Activated naive CD4-positive, alpha-beta T cell treated with anti-CD3 and anti-CD28 coated beads, Interleukin-2, amount 10 ng/mL, durations not matched to agents 7 days and 5 days (primary cell): Measurements from ENCODE around the gene RBM20.

ENCODE experiments used
- CTCF ChIA-PET: fragments of 350-600 bp; sonication (Branson Sonifier 250); formaldehyde crosslinking; loops from one replicate; lab custom pipeline; 2021; ENCODE audit warnings: antibody characterized with exemption; lab: Charles Lee
- DNase-seq: peaks from one replicate; pipeline ENCODE4 v3.0.0-alpha.2; 2020
- H3K27ac Mint-ChIP-seq: one replicate; pipeline ENCODE4 v1.8.0; 2021; ENCODE audit warnings: mild to moderate bottlenecking, moderate library complexity, mixed read lengths
- H3K27me3 Mint-ChIP-seq: one replicate; pipeline ENCODE4 v1.8.0; 2021; ENCODE audit warnings: mild to moderate bottlenecking, mixed read lengths
- H3K36me3 Mint-ChIP-seq: one replicate; pipeline ENCODE4 v1.8.0; 2021; ENCODE audit warnings: mixed read lengths
- H3K4me1 Mint-ChIP-seq: one replicate; pipeline ENCODE4 v1.8.0; 2021; ENCODE audit warnings: mixed read lengths
- H3K4me3 Mint-ChIP-seq: one replicate; pipeline ENCODE4 v1.8.0; 2021; ENCODE audit warnings: mild to moderate bottlenecking, moderate library complexity, mixed read lengths
- H3K9me3 Mint-ChIP-seq: one replicate; pipeline ENCODE4 v1.8.0; 2021; ENCODE audit warnings: mixed read lengths

RBM20 gene

DNA sequence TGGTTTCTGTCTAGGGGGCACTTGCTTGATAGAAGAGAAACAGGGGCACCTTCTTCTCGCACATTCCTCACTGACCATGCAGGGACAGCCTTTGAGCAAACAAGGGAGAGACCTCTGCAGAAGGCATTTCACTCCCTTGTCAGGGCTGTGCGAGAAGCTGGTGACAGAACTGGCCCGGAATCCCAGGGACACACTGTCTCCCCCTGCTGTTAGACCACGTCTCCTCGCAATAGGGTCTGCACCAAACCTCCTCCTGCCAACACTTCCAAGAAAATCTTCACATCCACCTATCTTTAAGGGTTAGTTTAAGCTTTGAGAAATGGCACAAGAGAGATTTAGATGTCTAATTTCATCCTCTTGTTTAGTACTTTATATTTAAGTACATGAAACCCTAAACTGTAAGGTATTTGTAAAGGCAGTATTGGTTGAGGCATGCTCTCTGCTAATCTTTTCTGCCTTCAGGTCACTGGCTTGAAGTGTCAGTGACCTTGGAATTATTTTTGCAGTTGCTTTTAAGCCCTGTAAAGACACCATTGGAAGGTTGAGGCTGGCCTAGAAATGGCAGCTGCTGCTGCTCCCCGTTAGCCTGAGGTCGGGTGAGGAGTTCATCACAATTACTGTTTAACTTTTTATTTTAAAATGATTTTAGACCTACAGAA lies 37.0 kb downstream of the RBM20 start:
- DNase-seq, result peak; percentile 56
- no peak overlapping the region for H3K27ac Mint-ChIP-seq
- no peak overlapping the region for H3K4me3 Mint-ChIP-seq
- H3K4me1 Mint-ChIP-seq, result no peaks in the 10 kb centered on the region
- no peaks in the 10 kb centered on the region for H3K9me3 Mint-ChIP-seq
- H3K27me3 Mint-ChIP-seq, result peaks cover 12% of the 10 kb centered on the region
- CTCF ChIA-PET, result interaction anchor here (0.7 to 2.1 kb wide), 10 partner anchors 9 to 375 kb away, joined by 3 to 13 read pairs (median 6); no protein-coding TSS in a partner anchor
- H3K36me3 Mint-ChIP-seq, result no peaks in the 10 kb centered on the region

DNA sequence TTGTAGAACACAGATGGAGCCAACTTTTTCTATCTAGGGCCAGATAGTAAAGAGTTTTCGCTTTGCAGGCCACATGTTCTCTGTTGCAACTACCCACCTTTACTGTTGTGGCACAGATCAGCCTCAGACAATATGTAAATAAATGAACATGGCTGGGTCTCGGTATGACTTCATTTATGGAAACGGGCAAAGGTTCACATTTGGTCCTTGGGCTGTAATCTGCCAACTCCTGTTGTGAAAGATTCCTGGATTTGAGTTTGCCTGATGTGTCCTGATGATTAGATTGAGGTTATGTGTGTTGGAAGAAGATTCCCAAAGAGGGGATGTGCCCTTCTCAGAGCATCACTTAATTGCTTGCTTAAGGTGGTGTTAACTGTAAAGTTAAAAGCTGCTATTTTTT lies 38.2 kb downstream of the RBM20 start:
- Mint-ChIP-seq H3K27me3 (peaks cover 12% of the 10 kb centered on the region), H3K36me3 (no peaks in the 10 kb centered on the region), H3K4me3 (no peak overlapping the region), H3K9me3 (no peaks in the 10 kb centered on the region), H3K27ac (no peak overlapping the region), H3K4me1 (no peaks in the 10 kb centered on the region)
- CTCF ChIA-PET, result interaction anchor here (0.8 to 2.6 kb wide), 6 partner anchors 8 to 74 kb away, joined by 3 to 13 read pairs (median 4); no protein-coding TSS in a partner anchor
- no peak for DNase-seq

DNA sequence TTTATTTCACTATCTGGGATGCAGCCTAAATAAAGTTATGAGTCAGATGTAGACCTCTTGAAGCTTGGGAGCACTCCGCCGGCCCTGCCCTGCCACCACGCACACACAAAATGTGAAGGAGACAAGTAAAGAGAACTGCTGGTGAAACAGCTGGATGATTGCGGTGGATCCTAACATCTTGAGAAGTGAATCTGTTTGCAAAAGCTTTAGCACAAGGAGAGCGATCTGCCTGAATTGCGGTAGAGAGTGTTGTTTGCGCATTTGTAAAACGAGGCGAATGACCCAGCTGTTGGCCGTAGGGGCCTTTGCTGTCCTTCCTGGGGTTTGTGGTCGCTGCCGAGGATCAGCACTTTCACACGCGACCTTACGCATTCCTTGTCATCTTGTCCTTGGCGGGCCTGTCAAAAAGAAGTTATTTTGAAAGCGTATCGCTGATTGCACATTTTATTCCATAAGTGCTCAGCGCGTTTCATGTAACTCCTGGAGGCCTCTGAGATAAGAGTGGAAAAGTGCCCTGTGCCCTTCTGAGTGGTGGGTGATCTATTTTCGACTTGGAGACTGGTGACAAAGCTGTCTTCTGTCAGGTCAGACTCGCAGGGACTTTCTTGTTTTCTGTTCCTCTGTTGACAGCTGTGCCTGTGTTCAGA lies 40.8 kb downstream of the RBM20 start:
- Mint-ChIP-seq H3K4me3 (no peak overlapping the region), H3K27ac (no peak overlapping the region), H3K4me1 (no peaks in the 10 kb centered on the region), H3K36me3 (no peaks in the 10 kb centered on the region), H3K27me3 (peaks cover 18% of the 10 kb centered on the region), H3K9me3 (no peaks in the 10 kb centered on the region)
- no peak for DNase-seq
- CTCF ChIA-PET, result interaction anchor here (0.9 to 2.6 kb wide), 4 partner anchors 13 to 74 kb away, joined by 3 to 13 read pairs (median 4); no protein-coding TSS in a partner anchor

DNA sequence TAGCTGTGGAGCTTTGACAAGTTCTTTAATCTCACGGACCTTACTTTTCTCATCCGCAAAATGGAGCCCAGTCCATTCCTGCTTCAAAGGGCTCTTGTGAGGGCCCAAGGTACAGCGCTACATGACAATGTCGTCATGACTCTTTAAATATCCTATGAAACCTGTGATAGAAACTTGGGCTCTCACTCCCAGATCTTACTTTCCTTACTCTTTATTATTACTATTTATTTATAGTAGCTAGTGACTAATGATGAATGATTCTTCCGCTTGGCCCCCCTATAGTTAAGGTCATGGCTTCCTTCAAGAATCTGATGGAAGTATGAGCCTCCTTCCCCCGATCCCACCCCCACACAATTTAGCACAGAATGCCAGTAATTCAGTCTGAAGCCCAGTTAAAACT lies 41.9 kb downstream of the RBM20 start:
- CTCF ChIA-PET, result interaction anchor here (1.9 kb wide), 1 partner anchor 14 kb away, joined by 5 read pairs; no protein-coding TSS in a partner anchor
- no peak overlapping the region for H3K27ac Mint-ChIP-seq
- H3K4me1 Mint-ChIP-seq, result no peaks in the 10 kb centered on the region
- H3K4me3 Mint-ChIP-seq, result no peak overlapping the region
- peaks cover 16% of the 10 kb centered on the region for H3K27me3 Mint-ChIP-seq
- no peak for DNase-seq
- H3K36me3 Mint-ChIP-seq, result no peaks in the 10 kb centered on the region
- H3K9me3 Mint-ChIP-seq, result no peaks in the 10 kb centered on the region

DNA sequence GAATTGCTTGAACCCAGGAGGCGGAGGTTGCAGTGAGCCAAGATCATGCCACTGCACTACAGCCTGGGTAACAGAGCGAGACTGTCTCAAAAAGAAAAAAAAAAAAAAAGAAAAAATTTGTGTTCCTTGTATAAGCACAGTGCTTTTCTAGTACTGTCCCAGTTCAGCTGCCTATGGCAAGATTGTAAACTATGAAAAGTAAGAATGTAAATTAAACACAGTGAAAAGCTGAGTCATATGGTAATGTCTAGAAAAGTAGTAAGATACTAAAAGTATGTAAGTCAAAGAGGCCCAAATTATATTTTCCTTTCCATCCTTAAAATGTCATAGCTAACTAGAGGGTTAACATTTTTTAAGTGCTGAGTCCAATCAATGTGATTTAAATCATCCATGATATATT lies 42.8 kb downstream of the RBM20 start:
- Mint-ChIP-seq H3K27ac (no peak overlapping the region), H3K4me3 (no peak overlapping the region), H3K36me3 (no peaks in the 10 kb centered on the region), H3K4me1 (no peaks in the 10 kb centered on the region), H3K9me3 (no peaks in the 10 kb centered on the region), H3K27me3 (peaks cover 15% of the 10 kb centered on the region)
- no peak for DNase-seq
- CTCF ChIA-PET, result interaction anchor here (1.9 kb wide), 1 partner anchor 15 kb away, joined by 5 read pairs; no protein-coding TSS in a partner anchor

DNA sequence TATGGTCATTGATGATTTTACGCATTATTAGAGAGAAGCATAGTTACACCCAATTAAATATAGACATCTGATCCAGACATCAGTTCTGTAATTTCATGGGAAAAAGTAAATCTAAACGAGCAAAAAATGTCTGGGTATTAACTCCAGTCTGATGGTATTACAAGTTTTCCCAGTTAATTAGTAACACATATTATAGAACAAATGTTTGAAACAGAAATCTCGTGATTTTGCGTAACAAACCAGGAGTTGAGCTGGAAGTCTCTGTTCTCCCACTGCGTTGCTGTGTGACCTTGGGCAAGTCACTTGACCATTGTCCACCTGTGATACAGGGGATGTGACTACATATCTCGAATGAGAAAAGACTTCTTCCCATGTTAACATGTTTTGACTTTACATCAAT lies 43.3 kb downstream of the RBM20 start:
- no peak for DNase-seq
- peaks cover 15% of the 10 kb centered on the region for H3K27me3 Mint-ChIP-seq
- CTCF ChIA-PET, result no interaction called here
- H3K36me3 Mint-ChIP-seq, result no peaks in the 10 kb centered on the region
- H3K4me3 Mint-ChIP-seq, result no peak overlapping the region
- H3K27ac Mint-ChIP-seq, result no peak overlapping the region
- H3K9me3 Mint-ChIP-seq, result no peaks in the 10 kb centered on the region
- no peaks in the 10 kb centered on the region for H3K4me1 Mint-ChIP-seq

DNA sequence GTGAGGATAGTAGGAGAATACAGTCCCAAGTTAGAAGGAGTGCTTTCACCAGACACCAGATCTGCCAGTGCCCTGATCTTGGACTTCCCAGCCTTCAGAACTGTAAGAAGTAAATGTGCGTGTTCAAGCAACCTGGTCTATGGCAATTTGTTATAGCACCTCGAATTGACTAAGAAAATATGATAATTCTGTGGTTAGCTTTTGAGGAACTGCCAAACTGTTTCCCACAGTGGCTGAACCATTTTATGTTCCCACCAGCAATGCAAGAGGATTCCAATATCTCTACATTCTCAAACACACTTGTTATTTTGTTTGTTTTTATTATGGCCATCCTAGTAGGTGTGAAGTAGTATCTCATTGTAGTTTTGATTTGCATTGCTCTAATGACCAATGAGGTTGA lies 47.0 kb downstream of the RBM20 start:
- CTCF ChIA-PET, result no interaction called here
- no peak for DNase-seq
- Mint-ChIP-seq H3K4me3 (no peak overlapping the region), H3K9me3 (no peaks in the 10 kb centered on the region), H3K4me1 (no peaks in the 10 kb centered on the region), H3K27ac (no peak overlapping the region), H3K36me3 (no peaks in the 10 kb centered on the region), H3K27me3 (peaks cover 10% of the 10 kb centered on the region)

DNA sequence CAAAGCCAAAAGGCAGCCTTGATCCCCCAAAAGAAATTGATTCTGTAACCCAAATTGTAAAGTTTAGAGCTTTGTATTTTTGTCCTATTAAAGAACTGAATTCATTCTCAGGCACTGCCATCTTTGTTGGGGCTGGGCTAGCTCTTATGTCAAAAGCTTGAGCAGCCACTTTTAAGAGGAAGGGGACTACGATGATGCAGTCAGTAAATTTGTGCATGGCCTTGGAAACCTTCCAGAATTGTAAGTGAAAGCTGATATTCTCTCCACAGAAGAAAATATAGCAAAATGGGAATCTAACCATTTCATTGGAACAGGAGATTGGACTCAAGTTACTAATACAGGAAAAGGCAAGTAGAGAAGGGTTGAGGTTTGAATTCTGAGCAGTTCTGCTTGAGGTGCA lies 50.1 kb downstream of the RBM20 start:
- CTCF ChIA-PET, result interaction anchor here (0.9 kb wide), 1 partner anchor 382 kb away, joined by 3 read pairs; no protein-coding TSS in a partner anchor
- H3K4me1 Mint-ChIP-seq, result no peaks in the 10 kb centered on the region
- H3K27me3 Mint-ChIP-seq, result peaks cover 14% of the 10 kb centered on the region
- no peaks in the 10 kb centered on the region for H3K9me3 Mint-ChIP-seq
- H3K27ac Mint-ChIP-seq, result no peak overlapping the region
- no peak overlapping the region for H3K4me3 Mint-ChIP-seq
- H3K36me3 Mint-ChIP-seq, result no peaks in the 10 kb centered on the region
- DNase-seq, result no peak

DNA sequence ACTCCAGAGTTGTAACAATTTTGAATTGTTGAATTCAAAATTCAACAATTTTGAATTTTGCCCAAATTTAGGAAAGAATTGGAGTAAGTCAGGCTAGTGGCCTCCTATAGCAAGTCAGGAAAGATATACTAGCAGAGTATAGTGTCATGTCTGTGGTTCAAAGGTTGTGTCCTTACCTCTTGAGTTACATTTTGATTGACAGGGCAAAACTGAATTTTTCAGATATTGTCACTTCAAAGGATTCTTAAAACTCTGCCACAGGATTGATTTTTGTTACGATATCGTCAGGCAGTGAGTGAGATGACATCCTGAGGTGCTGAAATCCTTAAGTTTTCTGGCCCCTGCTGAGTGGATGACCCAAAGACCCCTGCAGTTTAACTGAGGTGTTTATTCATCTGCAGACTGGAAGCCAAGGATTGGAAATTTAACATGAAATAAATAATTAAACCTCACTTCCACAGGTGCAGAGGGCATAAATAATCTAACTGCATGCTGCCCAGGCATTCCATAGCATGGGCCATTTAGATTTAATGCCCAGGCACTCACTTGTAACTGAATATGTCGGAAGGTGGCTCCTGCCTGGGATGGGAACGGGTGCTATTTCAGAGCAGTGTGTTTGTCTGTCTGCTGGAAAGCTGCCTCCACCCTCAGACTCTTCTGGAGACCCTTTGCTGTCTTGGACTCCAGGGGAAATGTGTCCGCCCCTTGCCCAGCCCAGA lies 50.8 kb downstream of the RBM20 start:
- no peak for DNase-seq
- Mint-ChIP-seq H3K4me3 (no peak overlapping the region), H3K9me3 (no peaks in the 10 kb centered on the region), H3K36me3 (no peaks in the 10 kb centered on the region), H3K4me1 (no peaks in the 10 kb centered on the region), H3K27ac (no peak overlapping the region), H3K27me3 (peaks cover 12% of the 10 kb centered on the region)
- CTCF ChIA-PET, result interaction anchor here (0.9 kb wide), 1 partner anchor 381 kb away, joined by 3 read pairs; no protein-coding TSS in a partner anchor

DNA sequence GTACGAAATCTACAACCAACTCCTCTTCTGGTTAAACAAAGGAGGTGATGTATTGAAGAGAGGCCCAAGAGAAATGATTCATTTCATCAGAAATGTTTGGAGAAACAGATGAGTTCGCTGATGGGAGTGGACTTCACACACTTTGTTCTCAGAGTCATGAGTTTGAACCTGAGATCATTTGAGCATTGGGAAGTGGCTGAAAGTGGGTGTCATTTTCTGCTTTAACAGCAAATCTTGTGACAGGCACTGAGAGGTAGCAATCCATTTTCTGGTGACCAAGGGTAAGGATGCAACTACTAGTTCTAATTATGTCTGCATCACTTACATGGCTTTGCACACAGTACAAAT lies 51.4 kb downstream of the RBM20 start:
- Mint-ChIP-seq H3K36me3 (no peaks in the 10 kb centered on the region), H3K9me3 (no peaks in the 10 kb centered on the region), H3K4me3 (no peak overlapping the region), H3K4me1 (no peaks in the 10 kb centered on the region), H3K27me3 (peaks cover 12% of the 10 kb centered on the region), H3K27ac (no peak overlapping the region)
- CTCF ChIA-PET, result no interaction called here
- no peak for DNase-seq

DNA sequence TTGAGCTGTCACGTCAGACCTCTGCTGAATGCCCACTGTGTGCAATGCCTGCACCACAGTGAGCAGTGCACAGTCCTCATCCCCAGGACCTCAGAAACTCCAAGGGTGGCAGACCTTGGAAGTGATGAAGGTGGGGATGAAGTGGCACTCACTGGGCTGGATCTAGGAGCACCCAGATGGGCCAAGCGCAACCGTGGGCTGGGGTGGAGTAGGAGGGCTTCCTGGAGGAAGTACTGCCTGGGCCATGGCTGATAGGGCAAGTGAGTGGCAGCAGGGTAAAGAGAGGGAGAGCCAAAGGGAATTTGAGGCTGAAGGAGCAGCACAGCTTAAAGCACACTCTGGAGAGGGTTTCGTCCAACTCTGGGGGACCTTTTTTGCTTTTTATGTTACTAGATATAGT lies 52.3 kb downstream of the RBM20 start:
- H3K4me1 Mint-ChIP-seq, result no peaks in the 10 kb centered on the region
- no peak overlapping the region for H3K27ac Mint-ChIP-seq
- no peak overlapping the region for H3K4me3 Mint-ChIP-seq
- peaks cover 12% of the 10 kb centered on the region for H3K27me3 Mint-ChIP-seq
- CTCF ChIA-PET, result no interaction called here
- H3K36me3 Mint-ChIP-seq, result no peaks in the 10 kb centered on the region
- DNase-seq, result no peak
- H3K9me3 Mint-ChIP-seq, result no peaks in the 10 kb centered on the region

DNA sequence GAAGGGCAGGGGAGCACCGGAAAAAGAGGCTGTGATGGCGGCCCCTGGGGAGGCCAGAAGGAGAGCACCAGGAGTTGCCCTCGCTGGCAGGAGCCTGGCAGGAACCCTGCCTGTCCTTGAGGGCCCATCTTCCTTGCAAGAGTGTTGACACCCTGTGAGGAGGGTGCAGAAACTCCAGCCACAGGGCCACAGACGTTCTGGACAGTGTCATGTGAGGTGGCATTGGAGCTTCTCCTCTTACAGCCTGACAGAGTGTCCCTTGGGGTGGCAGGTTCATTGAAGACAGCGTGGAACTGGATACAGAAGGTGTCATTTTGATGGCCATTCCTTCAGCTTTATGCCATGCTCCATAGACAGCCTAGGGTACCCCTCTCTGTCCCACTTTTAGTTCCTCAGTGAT lies 54.2 kb downstream of the RBM20 start:
- no peak for DNase-seq
- H3K4me1 Mint-ChIP-seq, result no peaks in the 10 kb centered on the region
- CTCF ChIA-PET, result no interaction called here
- no peak overlapping the region for H3K27ac Mint-ChIP-seq
- no peaks in the 10 kb centered on the region for H3K36me3 Mint-ChIP-seq
- H3K27me3 Mint-ChIP-seq, result peaks cover 12% of the 10 kb centered on the region
- no peaks in the 10 kb centered on the region for H3K9me3 Mint-ChIP-seq
- no peak overlapping the region for H3K4me3 Mint-ChIP-seq

DNA sequence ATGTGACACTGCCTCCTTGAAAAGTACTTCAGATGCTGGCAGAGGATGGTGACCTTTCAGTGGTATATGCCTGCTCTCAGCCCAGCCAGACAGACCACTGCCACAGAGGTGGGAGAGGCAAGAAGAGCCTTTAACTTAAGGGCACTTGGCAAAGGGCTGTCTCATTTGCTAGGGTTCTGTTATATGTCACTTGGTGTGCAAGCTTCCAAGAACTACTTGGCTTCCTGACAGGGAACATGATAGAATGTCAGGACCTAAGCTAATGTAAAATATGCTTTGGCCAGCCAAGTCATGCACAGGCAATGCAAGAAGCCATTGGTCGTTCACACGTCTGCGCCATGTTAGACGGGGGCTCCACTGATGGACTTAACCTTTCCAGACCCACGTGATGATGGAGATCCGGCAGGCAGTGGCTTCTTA lies 54.7 kb downstream of the RBM20 start:
- Mint-ChIP-seq H3K27ac (no peak overlapping the region), H3K4me3 (no peak overlapping the region), H3K9me3 (no peaks in the 10 kb centered on the region), H3K36me3 (no peaks in the 10 kb centered on the region), H3K27me3 (peaks cover 12% of the 10 kb centered on the region), H3K4me1 (no peaks in the 10 kb centered on the region)
- CTCF ChIA-PET, result no interaction called here
- DNase-seq, result no peak

DNA sequence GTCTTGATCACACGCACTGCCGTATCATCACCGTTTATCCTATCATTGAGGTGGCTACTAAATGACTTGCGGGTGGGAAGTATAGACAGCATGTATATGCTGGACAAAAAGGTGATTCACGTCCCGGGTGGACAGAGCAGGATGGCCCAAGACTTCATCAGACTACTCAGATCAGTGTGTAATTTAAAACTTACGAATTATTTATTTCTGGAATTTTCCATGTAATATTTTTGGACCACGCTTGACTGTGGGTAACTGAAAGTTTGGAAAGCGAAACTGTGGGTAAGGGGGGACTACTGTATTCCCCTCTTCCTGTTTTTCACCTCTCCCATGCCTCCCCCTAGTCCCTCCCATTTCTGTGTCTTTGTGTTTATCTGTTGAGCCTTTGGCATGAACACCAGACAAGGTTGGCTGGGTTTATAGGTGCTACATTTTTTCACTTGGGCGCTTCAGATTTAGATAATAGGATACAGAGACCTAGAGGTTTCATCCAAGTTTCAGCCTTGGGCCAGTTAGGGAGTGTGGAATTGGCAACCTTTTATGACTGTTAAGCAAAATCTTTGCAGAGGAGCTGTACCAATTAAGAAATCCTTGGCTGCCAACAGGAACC lies 55.8 kb downstream of the RBM20 start:
- Mint-ChIP-seq H3K4me1 (no peaks in the 10 kb centered on the region), H3K4me3 (no peak overlapping the region), H3K27ac (no peak overlapping the region), H3K27me3 (peaks cover 19% of the 10 kb centered on the region), H3K36me3 (no peaks in the 10 kb centered on the region), H3K9me3 (no peaks in the 10 kb centered on the region)
- no peak for DNase-seq
- CTCF ChIA-PET, result no interaction called here
